ENCODE data around the gene MEIOSIN. TPM values are rescaled to one million over a fixed set of nuclear protein-coding genes. Genes with fewer than 3 reads are reported as not detected.

Gene MEIOSIN
- total RNA-seq, 6 experiments from 2014 or later, result 0.24 TPM; not detected in 5

GRCh38 chr19:45780146-45780447 is 46.9 kb downstream of the MEIOSIN start:
- ATAC-seq (no peak), DNase-seq (no peak)
- intact Hi-C loops (cut with DNase I), result no loop called here
- TF ChIP-seq CTCF (IDR thresholded peaks at IDR 0.05) (no peak), POLR2A (IDR thresholded peaks at IDR 0.05) (no peak)
- H3K27me3 ChIP-seq, result no peaks in the 10 kb centered on the region
- H3K9me3 ChIP-seq, result no peaks in the 10 kb centered on the region
- peaks cover 0 to 7% (median 0%) of the 10 kb centered on the region in 4 donors for H3K36me3 ChIP-seq
- no peak overlapping the region for H3K4me3 ChIP-seq
- peaks cover 0 to 5% (median 0%) of the 10 kb centered on the region in 4 donors for H3K4me1 ChIP-seq
- H3K27ac ChIP-seq, result no peak overlapping the region
- 33% methylated on average over 4 of the region's 4 CpGs for WGBS (ENCODE audit: insufficient coverage, low coverage, low lambda C conversion rate, missing lambda C conversion rate)

- H3K9me3 ChIP-seq, result no peaks in the 10 kb centered on the region
- peaks cover 0 to 7% (median 0%) of the 10 kb centered on the region in 4 donors for H3K36me3 ChIP-seq
- H3K4me3 ChIP-seq, result no peak overlapping the region
- TF ChIP-seq CTCF (IDR thresholded peaks at IDR 0.05), result no peak
- TF ChIP-seq POLR2A (IDR thresholded peaks at IDR 0.05), result no peak
- ATAC-seq (no peak), DNase-seq (no peak)
- 30% methylated on average over 9 of the region's 13 CpGs for WGBS (ENCODE audit: insufficient coverage, low coverage, low lambda C conversion rate, missing lambda C conversion rate)
- no peaks in the 10 kb centered on the region for H3K27me3 ChIP-seq
- H3K27ac ChIP-seq, result no peak overlapping the region
- intact Hi-C loops (cut with DNase I), result no loop called here
- peaks cover 0 to 5% (median 0%) of the 10 kb centered on the region in 4 donors for H3K4me1 ChIP-seq
Observed at GRCh38 chr19:45780448-45781213, 47.4 kb downstream of the MEIOSIN start.

GRCh38 chr19:45781214-45782161 is 48.2 kb downstream of the MEIOSIN start:
- Histone ChIP-seq H3K4me3 (peak overlapping the region in 1 of 3 donors; percentile 22), H3K9me3 (no peaks in the 10 kb centered on the region), H3K27ac (no peak overlapping the region), H3K27me3 (no peaks in the 10 kb centered on the region), H3K4me1 (peaks cover 0 to 5% (median 0%) of the 10 kb centered on the region in 4 donors), H3K36me3 (peaks cover 0 to 7% (median 0%) of the 10 kb centered on the region in 4 donors)
- WGBS (ENCODE audit: insufficient coverage, low coverage, low lambda C conversion rate, missing lambda C conversion rate), result 20% methylated on average over 1 of the region's 17 CpGs
- intact Hi-C loops (cut with DNase I), result no loop called here
- TF ChIP-seq POLR2A (IDR thresholded peaks at IDR 0.05) (no peak), CTCF (IDR thresholded peaks at IDR 0.05) (no peak)
- ATAC-seq, result peak in 1 of 4 donors; percentile 17
- peak in 1 of 3 donors; percentile 58 for DNase-seq

GRCh38 chr19:45782162-45782691 is 49.0 kb downstream of the MEIOSIN start, which contains the start of gene DMPK:
Gene DMPK, minus strand, starts transcription at chr19:45782490. Its CDS starts 138 bp downstream, at chr19:45782352.
- peak within 1 kb of the TSS in 1 of 3 donors; percentile 33 for H3K27ac ChIP-seq
- 40% methylated on average over 1 of the region's 18 CpGs for WGBS (ENCODE audit: insufficient coverage, low coverage, low lambda C conversion rate, missing lambda C conversion rate)
- H3K4me3 ChIP-seq, result peak within 1 kb of the TSS in 1 of 3 donors; percentile 22
- H3K4me1 ChIP-seq, result peaks cover 0 to 5% (median 0%) of the 10 kb centered on the region in 4 donors
- H3K27me3 ChIP-seq, result no peaks in the 10 kb centered on the region
- TF ChIP-seq CTCF (IDR thresholded peaks at IDR 0.05) (no peak), POLR2A (IDR thresholded peaks at IDR 0.05) (no peak)
- peaks cover 0 to 5% (median 0%) of the 10 kb centered on the region in 4 donors for H3K36me3 ChIP-seq
- H3K9me3 ChIP-seq, result no peaks in the 10 kb centered on the region
- intact Hi-C loops (cut with DNase I), result no loop called here
- DNase-seq (no peak), ATAC-seq (no peak)
